Prostate gland (tissue), 2 donors: ENCODE measurements around the gene RABIF.
"Not testable (repeated sequence)": the region's sequence is repeated elsewhere in the genome, so short reads cannot be mapped to it uniquely, and the experiment has no call there.

Experiments used
- POLR2A ChIP-seq: fragments of 450-650 bp; IDR thresholded peaks from one replicate; pipeline ENCODE4 v1.6.1; 2016; ENCODE audit warnings: antibody characterized with exemption, mild to moderate bottlenecking
- TF ChIP-seq, protein P1 (sequence below), 4 experiments: fragments of 200-600 bp in 2 of 4; fragments of 450-650 bp in 2 of 4; sonication (generic) in 2 of 4; IDR thresholded peaks; 1 replicate in 3 of 4; 2 replicates in 1 of 4; pipeline ENCODE4 v1.5.1; 2016 to 2019; ENCODE audit warnings: antibody characterized with exemption in 4 of 4, mild to moderate bottlenecking in 2 of 4, moderate library complexity in 2 of 4

- TF ChIP-seq, protein P1, sequence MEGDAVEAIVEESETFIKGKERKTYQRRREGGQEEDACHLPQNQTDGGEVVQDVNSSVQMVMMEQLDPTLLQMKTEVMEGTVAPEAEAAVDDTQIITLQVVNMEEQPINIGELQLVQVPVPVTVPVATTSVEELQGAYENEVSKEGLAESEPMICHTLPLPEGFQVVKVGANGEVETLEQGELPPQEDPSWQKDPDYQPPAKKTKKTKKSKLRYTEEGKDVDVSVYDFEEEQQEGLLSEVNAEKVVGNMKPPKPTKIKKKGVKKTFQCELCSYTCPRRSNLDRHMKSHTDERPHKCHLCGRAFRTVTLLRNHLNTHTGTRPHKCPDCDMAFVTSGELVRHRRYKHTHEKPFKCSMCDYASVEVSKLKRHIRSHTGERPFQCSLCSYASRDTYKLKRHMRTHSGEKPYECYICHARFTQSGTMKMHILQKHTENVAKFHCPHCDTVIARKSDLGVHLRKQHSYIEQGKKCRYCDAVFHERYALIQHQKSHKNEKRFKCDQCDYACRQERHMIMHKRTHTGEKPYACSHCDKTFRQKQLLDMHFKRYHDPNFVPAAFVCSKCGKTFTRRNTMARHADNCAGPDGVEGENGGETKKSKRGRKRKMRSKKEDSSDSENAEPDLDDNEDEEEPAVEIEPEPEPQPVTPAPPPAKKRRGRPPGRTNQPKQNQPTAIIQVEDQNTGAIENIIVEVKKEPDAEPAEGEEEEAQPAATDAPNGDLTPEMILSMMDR (IDR thresholded peaks at IDR 0.05): not testable (repeated sequence)
- not testable (repeated sequence) for TF ChIP-seq POLR2A
Observed at GRCh38 chr1:202936409-202936808, 47.5 kb upstream of the RABIF start.
